RWPE2 (cell line): ENCODE data around the gene NOD2.

ENCODE experiments used
- ATAC-seq: fragments of 200-7000 bp; cut with Tn5 transposase; 3 replicates; pipeline ENCODE4 v1.9.1; 2021; ENCODE audit warnings: low read depth
- DNase-seq: peaks from one replicate; pipeline ENCODE4 v3.0.0-alpha.2; 2020; ENCODE audit warnings: low spot score
- H3K27ac ChIP-seq: fragments of 450-650 bp; 2 replicates; pipeline ENCODE4 v1.5.1; 2017; ENCODE audit warnings: mild to moderate bottlenecking; ENCODE audit not compliant: poor library complexity, severe bottlenecking
- H3K27me3 ChIP-seq: fragments of 250-450 bp; sonication (Bioruptor Pico); 2 replicates; pipeline ENCODE4 v1.5.1; 2021; ENCODE audit warnings: mild to moderate bottlenecking, moderate library complexity; ENCODE audit not compliant: insufficient read depth, poor library complexity, severe bottlenecking
- H3K36me3 ChIP-seq: fragments of 250-450 bp; sonication (Bioruptor Pico); 2 replicates; pipeline ENCODE4 v1.5.1; 2020; ENCODE audit warnings: low read depth, mild to moderate bottlenecking, moderate library complexity
- H3K4me1 ChIP-seq: fragments of 250-450 bp; sonication (Bioruptor Pico); 2 replicates; pipeline ENCODE4 v1.5.1; 2021; ENCODE audit warnings: mild to moderate bottlenecking, moderate library complexity; ENCODE audit not compliant: insufficient read depth, poor library complexity, severe bottlenecking
- H3K4me3 ChIP-seq: fragments of 250-450 bp; sonication (Bioruptor Pico); 2 replicates; pipeline ENCODE4 v1.5.1; 2021; ENCODE audit warnings: mild to moderate bottlenecking, moderate library complexity; ENCODE audit not compliant: severe bottlenecking
- H3K9me3 ChIP-seq: fragments of 250-450 bp; sonication (Bioruptor Pico); 2 replicates; pipeline ENCODE4 v1.5.1; 2021; ENCODE audit warnings: mild to moderate bottlenecking, moderate library complexity; ENCODE audit not compliant: severe bottlenecking
- CTCF ChIP-seq: fragments of 450-650 bp; IDR thresholded peaks from one replicate; pipeline ENCODE4 v1.5.1; 2017; ENCODE audit warnings: mild to moderate bottlenecking, moderate library complexity; ENCODE audit not compliant: poor library complexity, severe bottlenecking

The NOD2 gene

GRCh38 chr16:50702725-50703124, 9.3 kb downstream of the NOD2 start:
- no peaks in the 10 kb centered on the region for H3K36me3 ChIP-seq
- DNase-seq (no peak), ATAC-seq (peak; percentile 44; the same call in 1 of the 3 replicates)
- no peak overlapping the region for H3K4me3 ChIP-seq
- no peaks in the 10 kb centered on the region for H3K27me3 ChIP-seq
- peaks cover 11% of the 10 kb centered on the region for H3K9me3 ChIP-seq
- no peak for TF ChIP-seq CTCF
- peaks cover 11% of the 10 kb centered on the region for H3K4me1 ChIP-seq
- H3K27ac ChIP-seq = no peak overlapping the region

- peaks cover 11% of the 10 kb centered on the region for H3K9me3 ChIP-seq
- H3K36me3 ChIP-seq = no peaks in the 10 kb centered on the region
- no peak overlapping the region for H3K27ac ChIP-seq
- H3K4me1 ChIP-seq = peaks cover 4% of the 10 kb centered on the region
- no peaks in the 10 kb centered on the region for H3K27me3 ChIP-seq
- no peak for ATAC-seq
- TF ChIP-seq CTCF = no peak
- no peak overlapping the region for H3K4me3 ChIP-seq
- DNase-seq = no peak
Observed at GRCh38 chr16:50704245-50704644, 10.8 kb downstream of the NOD2 start.

GRCh38 chr16:50705436-50706110, 12.2 kb downstream of the NOD2 start:
- no peak for TF ChIP-seq CTCF
- no peak for DNase-seq
- no peaks in the 10 kb centered on the region for H3K27me3 ChIP-seq
- no peaks in the 10 kb centered on the region for H3K36me3 ChIP-seq
- H3K9me3 ChIP-seq = peaks cover 11% of the 10 kb centered on the region
- H3K4me1 ChIP-seq = no peaks in the 10 kb centered on the region
- ATAC-seq = no peak
- no peak overlapping the region for H3K27ac ChIP-seq
- H3K4me3 ChIP-seq = no peak overlapping the region

GRCh38 chr16:50706250-50706649, 12.8 kb downstream of the NOD2 start:
- H3K27ac ChIP-seq = no peak overlapping the region

More at GRCh38 chr16:50706250-50706649, 12.8 kb downstream of the NOD2 start:
- ATAC-seq = no peak
- H3K36me3 ChIP-seq = no peaks in the 10 kb centered on the region
- H3K9me3 ChIP-seq = peaks cover 11% of the 10 kb centered on the region
- no peak for TF ChIP-seq CTCF
- no peak for DNase-seq
- no peaks in the 10 kb centered on the region for H3K27me3 ChIP-seq
- H3K4me1 ChIP-seq = no peaks in the 10 kb centered on the region
- no peak overlapping the region for H3K4me3 ChIP-seq
